Measurements from ENCODE around the gene FAM163B. TPM values are rescaled to one million over a fixed set of nuclear protein-coding genes. Genes with fewer than 3 reads are reported as not detected.

The FAM163B gene
- total RNA-seq, 4 donors from 2014 or later: not detected

- H3K27me3 ChIP-seq: peaks cover 0 to 4% of the 10 kb centered on the region in 2 donors
- TF ChIP-seq POLR2A (IDR thresholded peaks at IDR 0.05) (no peak), CTCF (IDR thresholded peaks at IDR 0.05) (no peak)
- no peaks in the 10 kb centered on the region for H3K9me3 ChIP-seq
- no peak for DNase-seq
- H3K4me3 ChIP-seq: no peak overlapping the region
- H3K27ac ChIP-seq: no peak overlapping the region
- H3K36me3 ChIP-seq: no peaks in the 10 kb centered on the region
- H3K4me1 ChIP-seq: no peaks in the 10 kb centered on the region
Measured at GRCh38 chr9:133613432-133613831, 4.2 kb upstream of the FAM163B start.

GRCh38 chr9:133612816-133613215 is 3.6 kb upstream of the FAM163B start:
- DNase-seq: no peak
- Histone ChIP-seq H3K27ac (no peak overlapping the region), H3K27me3 (peaks cover 0 to 4% of the 10 kb centered on the region in 2 donors)

GRCh38 chr9:133612051-133612450 is 2.9 kb upstream of the FAM163B start:
- Histone ChIP-seq H3K4me3 (no peak overlapping the region), H3K27ac (no peak overlapping the region), H3K36me3 (no peaks in the 10 kb centered on the region), H3K4me1 (no peaks in the 10 kb centered on the region), H3K9me3 (no peaks in the 10 kb centered on the region), H3K27me3 (peaks cover 0 to 4% of the 10 kb centered on the region in 2 donors)
- no peak for DNase-seq
- TF ChIP-seq POLR2A (IDR thresholded peaks at IDR 0.05): no peak
- no peak for TF ChIP-seq CTCF (IDR thresholded peaks at IDR 0.05)

More at GRCh38 chr9:133612816-133613215, 3.6 kb upstream of the FAM163B start:
- H3K9me3 ChIP-seq: no peaks in the 10 kb centered on the region
- H3K4me1 ChIP-seq: no peaks in the 10 kb centered on the region
- no peaks in the 10 kb centered on the region for H3K36me3 ChIP-seq
- TF ChIP-seq CTCF (IDR thresholded peaks at IDR 0.05) (no peak), POLR2A (IDR thresholded peaks at IDR 0.05) (no peak)
- no peak overlapping the region for H3K4me3 ChIP-seq

- DNase-seq: no peak
- TF ChIP-seq POLR2A (IDR thresholded peaks at IDR 0.05) (no peak), CTCF (IDR thresholded peaks at IDR 0.05) (no peak)
Measured at GRCh38 chr9:133610845-133611244, 1.7 kb upstream of the FAM163B start.

GRCh38 chr9:133608889-133609288 is 300 bp downstream of the FAM163B start:
- peaks cover 0 to 4% of the 10 kb centered on the region in 2 donors for H3K27me3 ChIP-seq
- no peak overlapping the region for H3K4me3 ChIP-seq
- DNase-seq: no peak
- no peak overlapping the region for H3K27ac ChIP-seq
- TF ChIP-seq CTCF (IDR thresholded peaks at IDR 0.05) (no peak), POLR2A (IDR thresholded peaks at IDR 0.05) (no peak)
- H3K36me3 ChIP-seq: no peaks in the 10 kb centered on the region
- no peaks in the 10 kb centered on the region for H3K4me1 ChIP-seq
- H3K9me3 ChIP-seq: no peaks in the 10 kb centered on the region

More at GRCh38 chr9:133610845-133611244, 1.7 kb upstream of the FAM163B start:
- H3K27ac ChIP-seq: no peak overlapping the region
- no peak overlapping the region for H3K4me3 ChIP-seq
- H3K27me3 ChIP-seq: peaks cover 0 to 4% of the 10 kb centered on the region in 2 donors
- no peaks in the 10 kb centered on the region for H3K4me1 ChIP-seq
- H3K36me3 ChIP-seq: no peaks in the 10 kb centered on the region
- no peaks in the 10 kb centered on the region for H3K9me3 ChIP-seq

- Histone ChIP-seq H3K27me3 (peaks cover 0 to 4% of the 10 kb centered on the region in 2 donors), H3K4me1 (no peaks in the 10 kb centered on the region), H3K9me3 (no peaks in the 10 kb centered on the region), H3K36me3 (no peaks in the 10 kb centered on the region), H3K27ac (no peak overlapping the region), H3K4me3 (no peak overlapping the region)
- DNase-seq: no peak
- TF ChIP-seq POLR2A (IDR thresholded peaks at IDR 0.05) (no peak), CTCF (IDR thresholded peaks at IDR 0.05) (no peak)
Measured at GRCh38 chr9:133608382-133608781, 807 bp downstream of the FAM163B start.
